Astrocyte (in vitro differentiated cells and primary cell): ENCODE measurements around the gene MMP28. TPM values are rescaled to one million over a fixed set of nuclear protein-coding genes. Genes with fewer than 3 reads are reported as not detected.

ENCODE experiments used
- DNase-seq: peaks from one replicate; pipeline ENCODE4 v3.0.0-alpha.2; 2010; ENCODE audit warnings: low read depth
- FAIRE-seq: peaks from 2 replicates; lab custom pipeline; 2011; peaks lifted over from hg19 to GRCh38; lab: Jason Lieb, UNC
- H2AFZ ChIP-seq: 2 replicates; pipeline ENCODE4 v1.6.0; 2012; ENCODE audit warnings: low read depth, low read length, inconsistent platforms
- H3K27ac ChIP-seq: 2 replicates; pipeline ENCODE4 v1.5.1; 2011; ENCODE audit warnings: low read depth, low read length, inconsistent platforms
- H3K27me3 ChIP-seq: 2 replicates; pipeline ENCODE4 v1.6.0; 2011; ENCODE audit warnings: low read length, inconsistent platforms; ENCODE audit not compliant: insufficient read depth
- H3K36me3 ChIP-seq: 2 replicates; pipeline ENCODE4 v1.5.1; 2011; ENCODE audit warnings: low read length, inconsistent platforms; ENCODE audit not compliant: insufficient read depth
- H3K4me1 ChIP-seq: 2 replicates; pipeline ENCODE4 v1.5.1; 2011; ENCODE audit warnings: low read length, inconsistent platforms; ENCODE audit not compliant: insufficient read depth
- H3K4me2 ChIP-seq: 2 replicates; pipeline ENCODE4 v1.6.0; 2012; ENCODE audit warnings: low read length, inconsistent platforms
- H3K4me3 ChIP-seq: 2 replicates; pipeline ENCODE4 v1.5.1; 2011; ENCODE audit warnings: low read depth, mild to moderate bottlenecking, low read length, inconsistent platforms; ENCODE audit not compliant: insufficient read depth
- H3K79me2 ChIP-seq: 2 replicates; pipeline ENCODE4 v1.6.0; 2012; ENCODE audit warnings: mild to moderate bottlenecking, low read length, inconsistent platforms; ENCODE audit not compliant: insufficient read depth
- H3K9ac ChIP-seq: 2 replicates; pipeline ENCODE4 v1.6.0; 2012; ENCODE audit warnings: mild to moderate bottlenecking, low read length, inconsistent platforms
- H3K9me3 ChIP-seq: 2 replicates; pipeline ENCODE4 v1.5.1; 2012; ENCODE audit warnings: low read depth, mild to moderate bottlenecking, low read length, inconsistent platforms; ENCODE audit not compliant: insufficient read depth
- H4K20me1 ChIP-seq: 2 replicates; pipeline ENCODE4 v1.6.0; 2012; ENCODE audit warnings: low read length, inconsistent platforms; ENCODE audit not compliant: insufficient read depth
- H3K27ac Mint-ChIP-seq: one replicate; pipeline ENCODE4 v1.8.0; 2021; ENCODE audit warnings: mild to moderate bottlenecking, mixed read lengths; ENCODE audit not compliant: unreplicated experiment
- H3K27me3 Mint-ChIP-seq: one replicate; pipeline ENCODE4 v1.8.0; 2021; ENCODE audit warnings: low read depth, mixed read lengths; ENCODE audit not compliant: unreplicated experiment
- H3K36me3 Mint-ChIP-seq: one replicate; pipeline ENCODE4 v1.8.0; 2021; ENCODE audit warnings: low read depth, mixed read lengths; ENCODE audit not compliant: unreplicated experiment
- H3K4me1 Mint-ChIP-seq: one replicate; pipeline ENCODE4 v1.8.0; 2021; ENCODE audit warnings: low read depth, mixed read lengths; ENCODE audit not compliant: unreplicated experiment
- H3K4me3 Mint-ChIP-seq: one replicate; pipeline ENCODE4 v1.8.0; 2021; ENCODE audit warnings: mild to moderate bottlenecking, moderate library complexity, mixed read lengths; ENCODE audit not compliant: unreplicated experiment
- H3K9me3 Mint-ChIP-seq: one replicate; pipeline ENCODE4 v1.8.0; 2021; ENCODE audit warnings: mild to moderate bottlenecking, mixed read lengths; ENCODE audit not compliant: unreplicated experiment
- EZH2 ChIP-seq: IDR thresholded peaks from 2 replicates; pipeline ENCODE4 v1.6.1; 2012; ENCODE audit warnings: mild to moderate bottlenecking, low read length, inconsistent platforms; ENCODE audit not compliant: insufficient read depth
- total RNA-seq: library from RNA; stranded (reverse); gene quantifications from 2 replicates; pipeline ENCODE4 v1.2.1, GENCODE V29; 2021
- TF ChIP-seq, protein P1 (sequence below): IDR thresholded peaks from 2 replicates; pipeline ENCODE4 v1.5.1; 2011; ENCODE audit warnings: low read depth, mild to moderate bottlenecking, inconsistent platforms, low read length, moderate library complexity; ENCODE audit not compliant: insufficient read depth

The MMP28 gene
- total RNA-seq, 1 donor from 2014 or later: 1.2 TPM

- peaks cover 32% of the 10 kb centered on the region for H3K4me1 Mint-ChIP-seq
- peak overlapping the region; percentile 90 for H3K4me2 ChIP-seq
These were observed 16.3 kb upstream of the MMP28 start for GRCh38 chr17:35811759-35812158.

GRCh38 chr17:35809855-35810461, 14.5 kb upstream of the MMP28 start:
- DNase-seq (peak; percentile 25), FAIRE-seq (no peak)
- Histone ChIP-seq H3K4me1 (peaks cover 13% of the 10 kb centered on the region), H3K9me3 (no peaks in the 10 kb centered on the region), H4K20me1 (peaks cover 50% of the 10 kb centered on the region), H3K9ac (peak overlapping the region; percentile 95), H3K79me2 (peaks cover 57% of the 10 kb centered on the region), H3K36me3 (no peaks in the 10 kb centered on the region), H2AFZ (peak overlapping the region; percentile 80), H3K4me2 (peak overlapping the region; percentile 90), H3K4me3 (peak overlapping the region; percentile 88), H3K27me3 (no peaks in the 10 kb centered on the region), H3K27ac (peak overlapping the region; percentile 97)
- Mint-ChIP-seq H3K4me3 (peak overlapping the region; percentile 99), H3K9me3 (no peaks in the 10 kb centered on the region), H3K27ac (peak overlapping the region; percentile 100), H3K36me3 (peaks cover 2% of the 10 kb centered on the region), H3K4me1 (peaks cover 41% of the 10 kb centered on the region), H3K27me3 (no peaks in the 10 kb centered on the region)
- TF ChIP-seq EZH2: no peak
- TF ChIP-seq, protein P1, sequence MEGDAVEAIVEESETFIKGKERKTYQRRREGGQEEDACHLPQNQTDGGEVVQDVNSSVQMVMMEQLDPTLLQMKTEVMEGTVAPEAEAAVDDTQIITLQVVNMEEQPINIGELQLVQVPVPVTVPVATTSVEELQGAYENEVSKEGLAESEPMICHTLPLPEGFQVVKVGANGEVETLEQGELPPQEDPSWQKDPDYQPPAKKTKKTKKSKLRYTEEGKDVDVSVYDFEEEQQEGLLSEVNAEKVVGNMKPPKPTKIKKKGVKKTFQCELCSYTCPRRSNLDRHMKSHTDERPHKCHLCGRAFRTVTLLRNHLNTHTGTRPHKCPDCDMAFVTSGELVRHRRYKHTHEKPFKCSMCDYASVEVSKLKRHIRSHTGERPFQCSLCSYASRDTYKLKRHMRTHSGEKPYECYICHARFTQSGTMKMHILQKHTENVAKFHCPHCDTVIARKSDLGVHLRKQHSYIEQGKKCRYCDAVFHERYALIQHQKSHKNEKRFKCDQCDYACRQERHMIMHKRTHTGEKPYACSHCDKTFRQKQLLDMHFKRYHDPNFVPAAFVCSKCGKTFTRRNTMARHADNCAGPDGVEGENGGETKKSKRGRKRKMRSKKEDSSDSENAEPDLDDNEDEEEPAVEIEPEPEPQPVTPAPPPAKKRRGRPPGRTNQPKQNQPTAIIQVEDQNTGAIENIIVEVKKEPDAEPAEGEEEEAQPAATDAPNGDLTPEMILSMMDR: no peak

More at GRCh38 chr17:35811759-35812158, 16.3 kb upstream of the MMP28 start:
- Histone ChIP-seq H4K20me1 (peaks cover 67% of the 10 kb centered on the region), H3K4me1 (peaks cover 13% of the 10 kb centered on the region), H3K36me3 (peaks cover 3% of the 10 kb centered on the region), H3K27me3 (no peaks in the 10 kb centered on the region), H2AFZ (no peak overlapping the region), H3K9me3 (no peaks in the 10 kb centered on the region), H3K9ac (no peak overlapping the region), H3K4me3 (no peak overlapping the region), H3K27ac (no peak overlapping the region), H3K79me2 (peaks cover 75% of the 10 kb centered on the region)
- peaks cover 2% of the 10 kb centered on the region for H3K36me3 Mint-ChIP-seq
- TF ChIP-seq EZH2: no peak
- TF ChIP-seq, protein P1: no peak
- no peak for DNase-seq
- peak overlapping the region; percentile 12 for H3K4me3 Mint-ChIP-seq
- no peak overlapping the region for H3K27ac Mint-ChIP-seq
- H3K9me3 Mint-ChIP-seq: no peaks in the 10 kb centered on the region
- H3K27me3 Mint-ChIP-seq: no peaks in the 10 kb centered on the region
- FAIRE-seq: no peak
